NCI-H510A treated with DMSO at 0.1 percent for 48 hours (cell line): Measurements from ENCODE around the gene ARL17A.
"Not testable (repeated sequence)": the region's sequence is repeated elsewhere in the genome, so short reads cannot be mapped to it uniquely, and the experiment has no call there.

Experiments
- DNase-seq: peaks from one replicate; lab custom pipeline; 2025; lab: John Stamatoyannopoulos, UW

The ARL17A gene

GRCh38 chr17:46579083-46580075 is at the start of gene ARL17A:
ARL17A (minus strand) TSS chr17:46579691; CDS start chr17:46576322, 3,369 bp downstream.
- not testable (repeated sequence) for DNase-seq

DNA sequence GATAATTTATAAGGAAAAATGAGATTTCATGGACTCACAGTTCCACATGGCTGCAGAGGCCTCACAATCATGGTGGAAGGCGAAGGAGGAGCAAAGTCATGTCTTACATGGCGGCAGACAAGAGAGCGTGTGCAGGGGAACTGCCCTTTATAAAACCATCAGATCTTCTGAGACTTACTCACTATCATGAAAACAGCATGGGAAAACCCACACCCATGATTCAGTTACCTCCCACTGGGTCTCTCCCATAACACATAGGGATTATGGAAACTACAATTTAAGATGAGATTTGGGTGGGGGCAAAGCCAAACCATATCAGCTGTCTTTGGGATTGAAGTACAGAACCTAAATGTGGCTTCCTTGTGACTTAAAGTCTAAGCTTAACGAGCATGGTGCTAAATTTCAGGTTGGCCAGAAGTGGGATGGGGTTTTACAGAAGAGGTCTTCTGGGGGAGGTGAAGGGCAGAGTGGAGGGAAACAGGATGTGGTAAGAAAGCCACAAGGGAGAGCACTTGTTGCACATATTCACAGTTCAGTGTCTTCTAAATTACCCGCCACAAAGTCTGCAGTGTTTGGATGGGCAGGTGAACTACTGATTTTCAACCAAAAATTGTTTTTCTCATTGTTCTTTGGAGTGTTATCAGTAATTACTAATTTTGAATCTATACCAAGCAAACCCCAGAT is 49.4 kb upstream of the ARL17A start:
- not testable (repeated sequence) for DNase-seq

DNA sequence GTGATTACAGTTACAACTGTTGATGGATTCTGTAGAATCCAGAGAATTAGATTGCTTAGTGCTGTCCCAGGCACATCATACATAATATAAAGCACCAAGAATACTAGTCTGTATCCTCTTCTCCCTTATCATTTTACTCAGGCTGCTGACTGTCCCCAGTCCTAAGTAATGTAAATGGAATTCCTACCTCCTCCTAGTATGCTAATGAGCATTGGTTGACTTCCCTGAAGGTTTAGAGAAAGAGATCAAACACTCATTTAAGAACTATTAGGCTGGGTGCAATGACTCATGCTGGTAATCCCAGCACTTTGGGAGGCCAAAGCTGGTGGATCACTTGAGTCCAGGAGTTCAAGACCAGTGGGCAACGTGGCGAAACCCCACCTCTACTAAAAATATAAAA is 48.0 kb upstream of the ARL17A start:
- not testable (repeated sequence) for DNase-seq

DNA sequence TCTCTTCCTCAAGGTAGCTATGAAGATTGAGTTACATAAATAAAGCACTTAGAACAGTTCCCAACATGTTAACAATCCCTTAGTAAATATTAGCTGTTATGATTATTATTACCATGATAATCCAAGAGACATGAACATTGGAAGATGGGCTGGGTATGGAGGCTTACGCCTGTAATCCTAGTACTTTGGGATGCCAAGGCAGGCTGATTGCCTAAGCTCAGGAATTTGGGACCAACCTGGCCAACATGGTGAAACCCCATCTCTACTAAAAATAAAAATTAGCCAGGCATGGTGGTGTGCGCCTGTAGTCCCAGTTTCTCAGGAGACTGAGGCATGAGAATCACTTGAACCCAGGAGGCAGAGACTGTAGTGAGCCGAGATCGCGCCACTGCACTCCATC is 45.2 kb upstream of the ARL17A start:
- not testable (repeated sequence) for DNase-seq

DNA sequence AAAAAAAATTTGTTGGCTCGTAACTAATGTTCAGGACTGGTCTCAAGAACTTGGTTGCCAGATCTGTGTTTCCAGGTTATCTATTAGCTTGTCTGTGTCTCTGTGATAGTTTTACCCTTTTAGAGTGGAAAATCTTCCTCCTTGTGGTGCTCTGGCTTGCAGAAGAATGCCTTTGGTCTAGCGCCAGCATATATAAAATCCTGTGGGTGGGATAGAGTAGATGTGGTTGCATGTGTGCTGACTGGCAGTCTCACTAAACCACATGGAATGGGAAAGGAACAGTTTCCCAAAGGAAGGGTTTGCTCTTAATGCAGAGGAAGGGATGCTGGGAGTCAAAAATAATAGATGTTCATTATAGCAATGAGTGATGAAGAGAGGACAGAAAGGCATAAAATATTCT is 44.3 kb upstream of the ARL17A start:
- not testable (repeated sequence) for DNase-seq

DNA sequence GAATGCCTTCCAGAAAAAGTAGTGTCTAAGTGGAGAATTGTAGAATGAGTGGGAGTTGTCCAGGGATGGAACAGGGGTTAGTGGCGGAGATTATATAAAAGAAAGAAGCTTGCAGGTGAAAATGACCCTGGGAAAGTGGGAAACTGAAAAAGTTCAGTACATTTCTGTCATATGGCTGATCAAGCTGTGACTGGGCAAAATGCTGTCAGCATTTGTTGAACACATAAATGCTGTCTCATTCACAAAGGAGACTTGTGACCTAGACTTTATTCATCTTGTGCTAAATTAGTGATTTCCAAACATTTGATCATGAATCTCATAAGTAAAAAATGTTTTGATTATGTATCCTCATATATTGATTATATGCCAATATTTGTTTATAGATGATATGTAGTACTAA is 39.5 kb upstream of the ARL17A start:
- DNase-seq: not testable (repeated sequence)

- not testable (repeated sequence) for DNase-seq
Measured at GRCh38 chr17:46617121-46617520, 37.6 kb upstream of the ARL17A start.

GRCh38 chr17:46613876-46614275 is 34.4 kb upstream of the ARL17A start:
- DNase-seq: not testable (repeated sequence)

GRCh38 chr17:46611304-46611703 is 31.8 kb upstream of the ARL17A start:
- DNase-seq: not testable (repeated sequence)

DNA sequence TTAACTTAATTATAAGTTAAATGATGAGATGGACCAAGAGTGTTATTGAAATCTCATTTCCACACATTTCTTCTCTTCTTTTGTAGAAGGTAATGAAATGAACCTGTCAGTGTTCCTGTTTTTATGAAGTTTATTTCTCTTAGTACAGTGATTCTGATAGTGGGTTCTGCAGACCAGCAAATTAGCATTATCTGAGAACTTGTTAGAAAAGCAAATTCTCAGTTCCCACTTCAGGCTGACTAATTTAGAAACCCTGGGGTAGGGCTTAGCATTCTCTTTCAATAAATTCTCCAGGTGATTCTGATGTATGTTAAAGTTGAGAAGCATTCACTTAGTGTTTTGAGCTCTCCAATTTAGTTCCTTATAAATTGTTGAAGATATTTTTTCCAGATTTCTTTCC is 23.6 kb upstream of the ARL17A start:
- not testable (repeated sequence) for DNase-seq

DNA sequence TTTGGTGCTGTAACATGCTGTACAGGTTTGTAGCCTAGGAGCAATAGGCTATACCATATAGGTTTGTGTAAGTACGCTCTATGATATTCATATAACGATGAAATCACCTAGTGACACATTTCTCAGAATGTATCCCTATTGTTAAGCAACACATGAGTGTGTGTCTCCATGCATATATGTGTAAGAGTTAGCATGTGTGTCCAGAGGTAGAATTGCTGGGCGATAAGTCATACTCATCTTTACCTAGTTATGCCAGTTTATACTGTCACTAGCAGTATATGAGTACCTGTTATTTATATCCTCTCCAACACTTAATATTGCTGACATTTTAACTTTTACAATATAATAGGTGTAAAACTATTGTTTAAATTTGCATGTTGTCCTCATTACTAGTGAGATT is 21.3 kb upstream of the ARL17A start:
- not testable (repeated sequence) for DNase-seq

- DNase-seq: not testable (repeated sequence)
Measured at GRCh38 chr17:46598344-46598931, 18.9 kb upstream of the ARL17A start.

DNA sequence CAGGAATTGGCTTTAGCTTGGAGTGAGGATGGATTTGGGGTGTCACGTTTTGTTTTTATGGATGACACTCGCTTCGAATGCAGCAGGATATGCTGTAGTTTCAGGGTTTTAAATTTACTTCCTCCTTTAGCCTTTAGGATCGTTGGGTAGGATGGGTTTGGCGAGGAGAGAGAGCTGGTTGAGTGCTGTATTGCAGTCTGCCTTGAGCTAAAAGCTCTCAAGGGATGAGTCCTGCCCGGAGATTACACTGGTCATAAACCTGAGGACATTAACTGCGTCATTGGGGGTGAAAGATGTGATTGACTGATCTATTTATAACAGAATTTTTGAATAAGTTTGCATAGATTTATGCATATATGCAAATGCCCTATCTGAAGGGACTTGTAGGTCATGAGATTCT is 11.8 kb upstream of the ARL17A start:
- not testable (repeated sequence) for DNase-seq

- not testable (repeated sequence) for DNase-seq
Measured at GRCh38 chr17:46590157-46591146, 11.0 kb upstream of the ARL17A start, which contains the start of gene NSF. NSF (plus strand) TSS chr17:46590669; CDS start chr17:46590776, 107 bp downstream.

DNA sequence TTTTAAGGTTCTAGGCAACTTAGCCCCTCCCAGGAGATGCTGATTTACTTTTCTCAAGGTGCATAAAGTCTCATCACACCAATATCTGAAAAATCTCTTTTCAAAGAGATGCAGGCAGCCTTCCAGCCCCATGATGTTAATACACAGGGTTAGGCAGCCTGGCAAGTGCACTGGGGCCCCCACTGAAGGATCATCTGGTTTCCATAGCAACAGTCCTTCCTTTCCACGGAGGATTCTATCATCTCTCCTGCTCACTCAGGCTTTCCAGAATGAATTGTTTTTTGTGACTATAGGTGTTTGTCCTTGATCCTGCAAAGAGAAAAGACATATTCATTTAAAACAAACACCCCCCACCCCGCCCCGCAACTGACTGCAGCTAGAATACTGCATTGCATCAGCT is 6.0 kb upstream of the ARL17A start:
- DNase-seq: not testable (repeated sequence)

DNA sequence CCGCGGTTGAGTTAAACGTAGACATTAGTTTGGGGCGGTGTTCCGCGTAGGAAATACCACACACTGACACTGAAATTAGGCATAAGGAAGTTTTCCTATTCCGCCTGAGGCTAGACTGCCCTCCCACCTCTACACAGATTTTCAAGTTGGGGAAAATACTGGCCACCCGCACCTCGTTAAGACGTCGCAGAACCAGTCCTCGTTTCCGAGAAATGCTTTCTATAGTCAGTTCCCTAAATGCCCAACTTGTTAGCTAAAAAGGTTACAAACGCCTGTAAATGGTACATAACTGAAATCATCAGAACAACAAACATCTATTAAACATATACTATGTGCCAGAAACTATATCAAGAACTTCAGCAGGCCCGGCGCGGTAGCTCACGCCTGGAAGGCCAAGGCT is 591 bp upstream of the ARL17A start:
- not testable (repeated sequence) for DNase-seq

- DNase-seq: not testable (repeated sequence)
Measured at GRCh38 chr17:46571796-46572195, 7.7 kb downstream of the ARL17A start.

DNA sequence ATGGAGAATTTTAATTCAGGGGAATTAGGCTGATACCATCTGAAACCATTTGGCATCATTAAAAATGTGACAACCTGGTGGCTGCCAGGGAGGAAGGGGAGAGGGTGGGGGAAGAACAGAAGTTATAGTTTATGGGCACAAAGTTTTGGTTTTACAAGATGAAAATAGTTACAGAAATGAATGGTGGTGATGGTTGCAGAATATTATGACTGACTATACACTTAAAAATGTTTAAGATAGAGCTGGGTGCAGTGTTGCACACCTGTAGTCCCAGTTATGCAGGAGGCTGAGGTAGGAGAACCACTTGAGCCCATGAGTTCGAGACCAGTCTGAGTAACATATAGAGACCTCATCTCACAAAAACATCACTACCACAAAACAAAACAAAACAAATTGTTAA is 12.5 kb downstream of the ARL17A start:
- not testable (repeated sequence) for DNase-seq

DNA sequence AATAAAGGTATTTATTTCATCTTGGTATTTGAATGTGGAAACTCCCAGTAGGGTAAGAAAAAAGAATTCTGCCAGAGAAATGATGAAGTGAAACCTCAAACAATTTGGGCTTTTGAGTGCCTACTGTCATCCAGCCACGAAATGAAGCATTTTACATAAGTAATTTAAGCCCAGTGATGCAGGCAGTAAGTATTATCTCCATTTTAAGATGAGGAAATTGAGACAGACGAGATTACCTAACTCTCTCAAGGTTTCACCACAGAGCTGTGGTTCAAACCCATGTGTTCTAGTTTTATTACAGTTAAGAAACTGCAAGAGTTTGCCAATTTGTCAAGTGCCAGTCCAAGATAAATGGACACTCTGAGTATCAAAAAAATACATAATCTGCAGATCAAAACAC is 13.2 kb downstream of the ARL17A start:
- not testable (repeated sequence) for DNase-seq

- DNase-seq: not testable (repeated sequence)
Measured at GRCh38 chr17:46560048-46560447, 19.4 kb downstream of the ARL17A start.

DNA sequence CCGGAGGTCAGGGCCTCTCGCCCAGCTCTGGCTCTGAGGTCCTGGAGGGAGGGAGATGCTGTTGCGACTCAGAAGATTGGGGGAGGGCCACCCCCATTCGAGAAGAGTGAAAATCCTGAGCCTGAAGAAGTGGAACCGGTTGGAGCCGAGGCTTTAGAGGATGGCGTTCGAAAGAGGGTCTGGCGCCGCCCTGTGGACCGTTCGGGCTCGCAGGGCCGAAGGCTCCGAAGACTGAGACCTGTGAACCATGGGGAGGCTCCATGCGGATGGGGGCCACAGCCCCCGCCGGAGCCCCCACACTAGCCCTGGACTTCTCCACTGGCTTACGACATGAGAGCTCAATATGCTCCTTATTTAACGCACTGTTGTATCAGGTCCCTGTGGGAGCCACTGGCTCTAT is 20.3 kb downstream of the ARL17A start:
- not testable (repeated sequence) for DNase-seq
